ENCODE measurements around the gene PEAK1.
A peak's percentile ranks its signal among the peaks of the same experiment; 100 is the strongest.

Gene PEAK1

GRCh38 chr15:77119446-77119845, 300.5 kb downstream of the PEAK1 start:
- DNase-seq, result no peak

GRCh38 chr15:77118882-77119321, 301.0 kb downstream of the PEAK1 start:
- no peak for DNase-seq

GRCh38 chr15:77115179-77115578, 304.7 kb downstream of the PEAK1 start:
- DNase-seq, result no peak

- no peak for DNase-seq
Observed at GRCh38 chr15:77112838-77113504, 306.9 kb downstream of the PEAK1 start.

GRCh38 chr15:77111789-77112188, 308.1 kb downstream of the PEAK1 start:
- DNase-seq, result no peak

DNA sequence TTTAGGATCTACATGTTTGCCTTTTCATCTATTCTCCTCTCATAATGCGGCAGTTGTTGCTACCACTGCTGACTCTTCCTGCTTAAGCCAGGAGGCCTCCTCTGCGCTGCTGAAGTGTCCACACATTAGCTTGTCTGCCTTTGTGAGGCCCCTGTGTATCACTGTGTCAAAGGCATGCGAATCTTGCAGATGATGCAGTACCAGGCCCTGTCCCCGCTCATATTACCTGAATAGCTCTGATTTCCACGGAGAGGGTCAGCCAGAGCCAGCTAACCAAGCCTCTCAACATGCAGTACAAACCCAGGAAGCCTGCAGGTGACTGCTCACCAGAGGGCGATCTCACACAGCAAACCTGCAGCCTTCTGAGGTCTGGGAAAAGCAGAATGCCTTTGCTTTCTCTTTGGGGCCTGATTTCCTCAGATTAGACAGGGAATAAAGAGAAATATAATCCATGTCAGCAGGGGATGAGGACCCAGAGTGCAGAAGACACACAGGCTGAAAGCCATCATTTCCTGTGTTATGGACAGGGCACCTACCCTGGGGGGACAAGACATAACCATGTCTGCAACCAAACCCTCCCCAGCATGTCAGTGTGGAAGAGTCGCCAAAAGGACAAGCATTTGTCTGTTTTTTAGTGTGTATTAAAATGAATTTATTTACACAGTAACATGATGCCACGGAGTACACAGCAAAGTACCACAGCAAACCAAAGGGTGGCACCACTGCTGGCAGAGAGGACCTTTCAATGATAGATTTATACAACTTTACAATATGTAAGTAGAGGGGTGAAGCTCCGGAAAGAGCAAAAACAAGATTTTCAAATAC, 312.2 kb downstream of the PEAK1 start:
- DNase-seq, result no peak

DNA sequence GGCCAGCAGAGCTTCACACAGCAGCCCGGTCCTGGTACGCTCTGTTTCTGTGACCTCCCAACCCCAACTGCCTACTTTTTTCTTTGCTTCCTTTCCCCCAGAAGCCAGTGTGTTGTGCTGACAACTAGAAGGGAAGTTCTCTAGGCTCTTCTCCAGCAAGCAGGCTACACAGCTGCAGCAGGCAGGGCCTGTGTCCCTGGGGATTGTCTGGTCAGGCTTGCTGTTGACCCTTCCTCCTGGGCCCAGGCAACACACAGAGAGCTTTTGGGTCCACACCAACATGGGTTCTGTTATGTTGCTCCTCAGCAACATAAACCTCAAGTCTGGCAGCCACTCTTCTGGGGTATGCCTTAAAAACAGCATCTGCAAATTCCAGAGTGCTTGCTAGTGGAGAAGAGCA, 312.8 kb downstream of the PEAK1 start:
- DNase-seq, result no peak

DNA sequence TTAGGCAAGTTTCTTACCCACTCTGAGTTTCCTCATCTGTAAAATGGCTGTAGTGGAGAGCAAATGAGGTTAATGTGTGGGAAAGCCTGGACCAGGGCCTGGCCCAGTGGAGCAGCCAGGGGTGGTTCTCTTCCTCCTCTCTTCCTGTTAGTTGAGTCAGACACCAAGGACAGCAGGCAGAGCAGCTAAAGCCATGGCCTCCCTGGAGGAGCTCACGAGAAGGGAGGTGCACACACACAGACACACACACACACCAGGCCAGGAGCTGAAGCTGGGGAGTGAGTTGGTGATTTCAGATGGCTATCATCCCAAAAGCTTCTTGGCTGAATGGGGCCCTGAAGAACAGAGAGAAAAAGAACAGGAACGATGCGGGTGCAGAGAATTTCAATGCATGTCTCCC, 315.7 kb downstream of the PEAK1 start:
- no peak for DNase-seq

- no peak for DNase-seq
Observed at GRCh38 chr15:77099741-77100463, 320.0 kb downstream of the PEAK1 start.

GRCh38 chr15:77098572-77098971, 321.3 kb downstream of the PEAK1 start:
- DNase-seq, result no peak

DNA sequence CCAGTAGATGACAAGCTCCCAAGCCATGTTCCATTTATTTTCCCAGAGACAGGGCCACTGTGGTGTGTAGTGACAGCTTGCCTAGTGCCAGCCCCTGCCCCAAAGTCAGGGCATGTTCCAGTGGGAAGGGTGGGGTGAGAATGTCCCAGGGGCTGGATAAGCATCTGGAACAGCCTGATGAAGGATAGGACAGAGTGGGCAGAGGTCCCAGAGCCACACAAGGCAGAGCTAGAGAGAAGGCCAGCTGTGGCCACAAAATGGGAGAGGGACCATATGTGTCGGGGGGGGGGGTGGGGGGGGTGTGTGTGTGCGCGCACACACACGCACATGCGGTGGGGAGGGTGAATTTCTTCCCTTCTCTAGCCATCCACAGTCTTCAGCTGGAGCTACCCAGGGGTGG, 322.0 kb downstream of the PEAK1 start:
- no peak for DNase-seq

- DNase-seq, result no peak
Observed at GRCh38 chr15:77097248-77097721, 322.6 kb downstream of the PEAK1 start.

DNA sequence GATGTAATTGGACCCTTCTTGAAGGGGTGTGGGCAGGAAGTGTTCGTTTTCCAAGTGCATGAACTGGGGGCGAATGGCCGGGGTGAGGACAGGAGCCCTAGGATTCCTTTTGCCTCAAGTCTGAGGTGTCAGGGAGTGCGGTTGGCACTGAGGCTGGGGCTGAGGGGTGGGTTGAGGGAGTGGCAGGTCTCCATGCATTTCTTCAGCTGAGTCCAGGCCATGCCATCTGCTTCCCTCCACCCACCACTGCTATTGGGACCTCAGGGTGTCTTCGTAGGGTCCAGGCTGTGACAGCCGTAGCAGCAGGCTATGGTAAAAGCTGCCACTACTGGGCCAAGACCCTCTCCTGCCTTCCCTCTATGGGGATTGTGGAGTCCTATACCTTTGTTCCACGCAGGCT, 323.4 kb downstream of the PEAK1 start:
- no peak for DNase-seq

DNA sequence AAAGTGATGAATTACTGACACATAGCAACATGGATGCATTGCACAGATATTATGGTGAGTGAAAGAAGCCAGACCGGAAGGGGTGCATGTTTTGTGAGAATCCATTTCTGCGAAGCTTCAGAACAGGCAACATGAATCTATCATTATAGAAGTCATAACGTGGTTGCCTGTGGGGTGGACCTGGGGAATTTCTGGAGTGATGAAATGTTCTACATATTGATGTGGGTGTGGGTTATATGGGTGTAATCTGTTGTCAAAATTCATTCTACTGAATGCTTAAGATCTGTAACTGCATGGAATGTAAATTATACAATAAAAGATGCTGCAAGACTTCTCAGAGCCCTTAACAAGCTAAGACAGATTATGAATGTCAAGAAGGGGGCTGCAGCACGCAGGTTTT, 323.8 kb downstream of the PEAK1 start:
- no peak for DNase-seq

DNA sequence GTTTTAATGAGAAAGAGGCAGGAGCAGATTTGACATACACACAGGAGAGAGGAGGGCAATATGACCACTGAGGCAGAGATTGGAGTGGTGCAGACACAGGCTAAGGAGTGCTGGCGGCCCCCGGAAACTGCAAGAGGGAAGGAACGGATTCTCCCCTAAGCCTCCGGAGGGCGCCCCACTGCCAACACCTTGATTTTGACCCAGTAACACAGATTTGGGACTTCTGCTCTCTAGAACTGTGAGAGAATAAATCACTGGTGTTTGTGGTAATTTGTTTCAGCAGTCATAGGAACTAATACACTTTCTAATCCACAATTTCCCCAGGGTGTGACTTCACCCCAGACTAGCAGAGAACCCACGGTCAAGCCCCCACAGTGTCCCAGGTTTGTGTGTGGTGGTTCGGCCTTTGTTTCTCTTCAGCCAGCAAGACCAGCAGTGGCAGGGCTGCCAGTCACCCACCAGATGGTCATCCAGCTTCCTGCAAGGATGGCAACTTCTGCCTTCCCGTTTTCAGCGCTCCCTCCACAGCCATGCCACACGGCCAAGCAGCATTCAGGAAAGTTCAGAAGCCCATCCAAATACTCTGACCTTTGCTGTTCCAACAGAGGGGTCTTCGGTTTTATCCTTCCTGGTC, 325.4 kb downstream of the PEAK1 start:
- DNase-seq, result no peak

GRCh38 chr15:77093436-77093835, 326.5 kb downstream of the PEAK1 start:
- no peak for DNase-seq

DNA sequence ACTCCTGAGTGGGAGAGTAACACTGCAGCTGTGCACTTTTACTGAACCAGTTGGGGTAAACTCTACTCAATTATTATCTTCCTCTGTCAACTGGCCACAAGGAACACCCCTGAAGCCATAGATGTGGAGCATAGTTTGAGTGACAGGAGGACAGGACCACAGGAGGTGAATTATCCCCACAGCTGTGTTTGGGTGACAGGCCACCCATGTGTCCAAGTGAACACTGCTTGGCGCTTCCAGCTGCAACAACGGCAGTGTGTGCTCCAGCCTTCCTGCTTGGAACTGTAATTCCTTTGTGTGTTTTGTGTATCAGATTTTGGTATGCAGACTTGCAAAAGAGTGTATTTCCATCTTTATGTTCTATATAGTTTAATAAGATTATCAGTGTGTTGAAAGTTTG, 328.8 kb downstream of the PEAK1 start:
- DNase-seq, result no peak

DNA sequence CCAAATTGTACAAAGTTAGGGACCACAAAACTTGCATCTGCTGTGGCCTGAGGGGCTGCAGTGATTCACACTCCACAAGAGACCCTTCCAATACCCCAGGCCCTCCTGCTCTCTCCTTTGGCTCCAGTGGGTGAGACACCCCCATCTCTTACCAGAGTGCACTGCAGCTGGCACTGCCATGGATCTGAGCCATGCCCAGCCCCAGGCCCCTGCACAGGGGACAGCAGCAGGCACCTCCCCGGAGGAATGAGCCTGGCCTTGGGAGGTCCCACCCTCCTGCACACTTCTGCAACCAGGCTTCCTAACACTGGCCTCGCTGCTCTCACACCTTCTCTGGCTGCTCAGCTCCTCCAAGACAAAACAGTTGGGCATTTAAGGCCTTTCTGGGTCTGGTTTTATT, 332.7 kb downstream of the PEAK1 start:
- DNase-seq, result no peak

GRCh38 chr15:77085297-77085696, 334.6 kb downstream of the PEAK1 start:
- no peak for DNase-seq

DNA sequence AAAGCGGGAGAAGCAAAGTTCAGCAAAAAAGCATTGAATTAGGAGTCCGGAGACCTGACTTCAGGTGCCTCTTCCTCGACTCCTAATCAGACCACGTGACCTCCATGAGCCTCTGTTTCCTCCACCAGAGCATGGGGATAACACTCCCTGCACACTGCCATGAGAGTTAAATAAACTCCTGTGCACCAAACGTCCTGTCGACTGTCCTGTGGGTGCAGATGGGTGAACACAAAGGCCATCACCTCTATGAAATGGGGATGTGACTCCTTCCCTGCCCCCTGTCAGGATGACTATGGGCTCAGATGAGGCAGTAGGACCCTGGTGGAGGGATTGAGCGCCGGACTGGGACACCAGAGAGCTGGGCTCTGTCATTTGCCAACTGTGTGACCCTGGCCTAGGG, 335.5 kb downstream of the PEAK1 start:
- DNase-seq, result no peak

GRCh38 chr15:77083381-77084160, 336.3 kb downstream of the PEAK1 start:
- DNase-seq, result peak; percentile 21

- DNase-seq, result no peak
Observed at GRCh38 chr15:77081971-77082370, 337.9 kb downstream of the PEAK1 start.
